ENCODE results near the gene G6PC3.
A peak's percentile ranks its signal among the peaks of the same experiment; 100 is the strongest.
"Not testable (repeated sequence)": the region's sequence is repeated elsewhere in the genome, so short reads cannot be mapped to it uniquely, and the experiment has no call there.

Gene G6PC3

DNA sequence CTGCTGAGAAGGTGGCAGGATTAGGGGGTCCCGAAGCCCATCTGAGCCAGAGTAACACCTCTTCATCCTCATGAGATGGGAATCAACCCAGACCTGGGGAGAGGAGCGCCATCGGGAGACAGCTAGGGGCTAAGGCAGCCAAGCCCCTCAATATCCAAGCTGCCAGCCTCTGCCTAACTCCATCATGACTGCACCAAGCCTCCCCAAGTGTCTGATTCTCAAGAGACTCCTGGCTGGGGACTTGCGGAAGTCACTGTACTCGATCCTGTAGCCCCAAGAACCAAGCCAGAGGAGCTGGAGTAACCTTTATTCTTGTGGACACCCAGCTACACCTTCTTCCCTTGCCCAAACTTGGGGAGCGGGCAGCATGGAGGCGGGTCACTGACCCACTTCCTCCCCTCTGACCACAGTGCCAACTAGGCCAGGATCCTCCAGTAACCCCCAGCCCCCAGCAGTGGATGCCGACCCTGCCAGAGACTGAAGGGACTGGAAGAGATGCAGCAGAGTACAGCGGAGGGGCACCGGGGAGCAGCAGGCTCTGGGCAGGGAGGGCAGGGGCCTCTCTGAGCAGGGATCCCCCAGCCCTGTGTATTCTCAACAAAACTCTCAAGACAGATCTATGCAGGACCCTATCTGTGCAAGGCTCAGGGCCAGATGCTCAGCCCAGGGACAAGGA is 39.6 kb downstream of the G6PC3 start:
- DNase-seq = no peak

DNA sequence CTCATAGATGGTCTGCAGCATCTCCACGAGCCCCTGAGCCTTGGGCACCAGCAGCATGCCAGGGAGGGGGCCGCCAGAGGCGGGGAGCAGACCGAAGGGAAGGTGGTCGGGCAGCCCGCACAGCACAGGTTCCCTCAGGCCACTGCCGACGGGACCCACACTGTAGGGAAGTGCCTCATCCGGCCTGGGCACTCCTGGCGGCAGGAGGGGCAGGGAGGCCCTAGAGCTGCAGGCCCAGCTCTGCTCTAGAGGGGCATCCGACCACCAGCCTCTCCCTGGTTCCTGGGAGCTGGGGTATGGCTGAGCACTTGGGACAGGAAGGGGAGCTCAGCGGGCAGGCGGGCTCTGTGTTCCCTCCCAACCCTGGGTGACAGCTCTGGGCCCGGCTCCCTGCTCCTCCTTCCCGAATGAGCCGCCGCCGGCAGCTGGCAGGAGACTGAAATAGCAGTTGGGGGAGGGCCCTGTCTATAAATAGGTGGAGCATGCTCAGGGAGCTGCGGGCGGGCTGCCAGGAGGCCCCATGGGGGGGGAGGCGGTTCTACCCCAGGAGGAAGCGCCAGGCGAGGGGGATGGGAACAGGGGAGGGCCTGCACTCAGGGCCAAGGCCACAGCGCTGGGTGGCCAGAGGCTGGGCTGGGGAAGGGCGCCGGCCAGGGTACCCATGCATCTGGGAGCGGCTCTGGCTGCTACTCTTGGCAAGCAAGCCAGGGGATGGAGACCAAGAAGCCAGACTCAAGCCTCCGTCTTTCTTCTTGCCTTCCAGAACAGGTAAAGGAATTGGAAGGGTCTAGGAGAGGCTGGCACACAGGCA is 40.5 kb downstream of the G6PC3 start:
- no peak for DNase-seq

DNA sequence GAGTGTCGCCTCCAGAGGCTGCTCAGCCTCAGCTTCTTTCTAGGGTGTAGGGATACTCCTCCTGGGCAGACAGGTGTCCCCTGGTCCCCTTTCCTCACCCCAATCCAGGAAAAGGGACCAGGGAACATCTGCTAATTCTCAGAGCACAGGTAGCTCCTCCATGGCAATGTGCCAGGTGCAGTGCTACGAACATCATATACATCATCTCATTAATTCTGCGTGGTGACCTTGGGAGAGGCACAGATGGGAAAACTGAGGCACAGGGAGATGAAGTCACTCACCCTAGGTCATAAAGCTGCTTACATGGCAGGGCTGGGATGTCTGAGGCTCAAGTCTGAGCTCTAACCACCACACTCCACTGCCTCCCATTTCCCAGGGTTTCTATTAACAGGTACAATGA is 41.2 kb downstream of the G6PC3 start:
- DNase-seq = no peak

DNA sequence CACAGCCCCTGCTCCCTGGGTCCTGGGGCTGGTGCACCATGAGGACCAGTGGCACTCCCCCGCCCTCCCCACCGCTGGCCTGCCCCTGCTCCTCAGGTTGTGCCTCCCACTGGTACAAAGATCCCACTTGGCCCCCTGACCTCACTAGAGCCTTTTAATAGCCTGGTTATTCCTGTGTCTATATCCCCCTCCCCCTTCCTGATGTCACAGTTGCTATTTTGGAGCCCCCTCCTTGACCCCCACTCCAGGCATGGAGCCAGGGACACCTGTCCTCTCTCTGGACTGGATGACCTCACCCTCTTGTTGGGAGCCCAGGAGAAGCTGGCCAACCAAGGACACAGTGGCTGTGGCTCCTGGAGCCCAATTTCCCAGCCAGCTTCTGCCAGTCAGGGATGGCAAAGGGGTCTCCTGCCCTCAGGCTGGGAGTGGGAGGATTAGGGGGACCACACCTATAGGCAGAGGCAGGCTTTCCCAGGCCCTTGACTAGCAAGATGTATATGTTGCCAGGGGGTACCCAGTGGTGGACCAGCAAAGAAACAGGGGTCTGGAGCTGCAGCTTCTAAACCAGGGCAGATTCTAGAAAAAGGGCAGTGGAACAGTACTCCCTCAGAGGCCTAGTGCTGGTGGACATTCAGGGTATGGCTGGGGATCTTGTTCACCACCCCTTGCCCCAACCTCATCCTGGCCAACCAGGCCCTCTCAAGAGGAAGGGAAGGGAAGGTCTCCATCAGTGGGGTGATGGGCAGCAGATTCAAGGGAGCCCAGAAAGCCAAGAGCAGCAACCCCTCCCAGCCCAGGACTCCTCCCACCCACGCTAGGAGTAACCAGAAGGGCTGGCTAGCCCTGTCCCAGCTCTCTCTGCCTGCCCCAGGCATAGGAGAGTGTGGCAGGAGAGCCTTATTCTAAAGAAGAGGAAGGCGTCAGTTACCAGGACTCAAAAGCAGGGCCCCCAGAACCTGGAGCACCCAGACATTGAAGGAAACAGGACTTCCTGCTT is 42.0 kb downstream of the G6PC3 start:
- no peak for DNase-seq

DNA sequence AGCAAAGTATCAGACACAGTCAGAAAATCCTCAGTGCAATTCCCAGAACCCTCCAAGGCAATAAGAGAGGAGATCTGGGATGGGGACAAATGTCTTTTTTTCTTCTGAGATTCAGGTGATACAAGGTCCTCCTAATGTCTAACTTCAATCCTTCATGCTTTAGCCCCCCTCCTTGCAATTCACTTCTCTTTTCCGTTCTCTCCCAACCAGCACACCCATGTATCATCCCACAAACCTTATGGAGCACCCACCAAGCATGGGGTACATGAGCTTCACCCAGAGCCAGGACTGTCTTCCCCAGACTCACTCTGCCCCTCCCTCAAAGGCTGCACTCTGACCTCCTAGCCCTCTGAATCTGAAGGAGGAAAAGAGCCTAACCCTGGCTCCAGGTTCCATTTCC is 42.8 kb downstream of the G6PC3 start:
- no peak for DNase-seq

DNA sequence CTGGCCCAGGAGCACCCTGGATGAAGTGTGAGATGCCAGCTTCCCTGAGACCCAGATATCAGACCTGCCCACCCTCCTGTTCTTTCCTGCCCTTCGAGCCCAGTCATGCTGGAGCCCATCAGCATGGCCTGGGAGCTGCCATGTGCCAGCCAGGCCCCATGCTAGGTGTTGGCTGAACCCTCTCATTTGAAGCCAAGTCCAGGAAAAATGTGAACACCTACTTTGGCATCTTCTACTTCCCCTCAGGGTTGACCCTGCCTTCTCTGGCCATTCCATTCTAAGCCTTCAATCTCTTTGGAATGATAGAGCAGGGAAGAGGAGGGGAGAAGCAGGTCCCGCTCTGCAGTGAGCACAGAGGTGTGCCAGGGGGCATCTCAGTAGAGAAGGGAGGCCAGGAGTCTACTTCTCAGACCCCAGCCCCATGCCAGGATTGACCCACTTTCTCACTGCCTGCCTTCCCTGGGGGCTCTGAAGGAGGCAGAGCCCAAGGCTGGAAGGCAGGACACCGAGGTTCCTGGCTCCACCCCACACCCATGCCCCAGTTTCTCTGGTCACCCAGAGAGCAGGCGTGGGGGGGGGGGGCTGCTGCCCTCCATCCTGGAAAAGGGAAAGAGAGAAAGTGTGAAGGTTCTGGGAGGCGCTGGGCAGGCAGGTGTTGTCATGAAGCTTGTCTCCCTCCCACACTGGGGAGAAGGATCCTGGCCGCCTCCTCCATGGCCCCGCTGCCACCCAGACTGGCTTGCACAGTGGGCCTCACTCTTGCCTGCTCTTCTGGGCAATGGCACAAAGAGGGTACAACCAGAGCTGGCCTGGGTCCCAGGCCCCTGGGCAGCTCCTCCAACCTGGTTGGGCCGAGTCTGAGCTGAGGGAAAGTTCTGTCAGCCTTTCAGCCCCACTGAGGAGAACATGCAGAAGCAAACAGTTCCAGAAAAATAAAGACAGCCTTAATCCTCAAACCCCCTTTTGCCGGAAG is 43.6 kb downstream of the G6PC3 start:
- DNase-seq = no peak

DNA sequence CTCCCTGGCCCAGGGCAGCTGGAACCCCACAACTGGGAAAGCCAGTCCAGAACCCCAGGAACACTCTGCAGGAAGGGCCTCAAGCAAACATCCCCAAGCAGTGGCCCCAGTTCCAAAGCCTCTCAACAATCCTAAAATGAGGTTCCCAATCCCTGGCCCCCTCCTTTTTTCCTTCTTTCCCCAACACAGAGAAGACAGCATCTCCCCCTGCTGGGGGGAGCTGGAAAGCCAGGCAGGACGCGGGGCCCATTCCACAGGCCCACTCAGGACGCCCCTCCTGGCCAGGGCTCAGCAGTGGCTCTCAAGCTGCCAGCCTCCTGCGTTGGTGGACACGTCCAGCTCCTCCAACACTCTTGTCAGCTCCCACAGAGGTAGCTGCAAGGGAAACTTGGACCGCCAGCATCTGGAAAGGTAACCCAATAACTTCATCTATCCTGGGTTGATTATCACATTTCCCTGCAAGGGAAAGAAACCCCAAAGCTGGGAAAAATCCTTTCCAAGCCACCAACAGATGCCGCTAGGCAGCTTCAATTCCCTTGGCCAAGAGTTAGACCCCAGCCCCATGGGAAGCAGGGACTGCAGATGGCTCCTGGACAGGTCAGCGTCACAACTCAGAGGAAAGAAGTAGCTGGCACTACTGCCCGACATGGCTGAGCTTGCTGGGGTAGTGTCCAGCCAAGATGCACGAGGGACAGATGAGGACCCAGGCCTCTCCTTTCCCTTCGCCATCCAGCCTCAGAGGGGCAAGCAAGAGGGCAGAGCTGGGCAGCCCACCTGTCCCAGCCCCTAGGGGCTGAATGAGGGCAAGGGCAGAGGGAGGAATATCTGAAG is 45.3 kb downstream of the G6PC3 start:
- no peak for DNase-seq

DNA sequence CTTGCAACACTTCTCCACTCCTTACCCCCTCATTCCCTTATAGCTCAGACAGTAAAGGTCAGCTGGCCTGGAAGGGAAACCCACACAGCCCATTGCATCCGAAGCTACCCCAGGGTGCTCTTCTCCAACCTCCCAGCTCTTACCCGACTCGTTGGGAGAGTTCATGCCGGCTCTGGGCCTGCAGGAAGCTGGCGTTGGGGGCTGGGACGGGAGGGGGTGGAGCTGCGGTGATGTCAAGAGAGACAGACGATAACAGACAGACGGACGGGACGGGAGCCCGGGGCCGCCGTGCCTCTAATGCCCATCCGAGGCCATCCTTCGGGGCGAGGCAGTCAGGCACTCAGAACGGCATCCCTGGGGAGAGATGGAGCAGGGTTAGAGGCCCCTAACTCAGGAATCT is 46.8 kb downstream of the G6PC3 start:
- DNase-seq = no peak

DNA sequence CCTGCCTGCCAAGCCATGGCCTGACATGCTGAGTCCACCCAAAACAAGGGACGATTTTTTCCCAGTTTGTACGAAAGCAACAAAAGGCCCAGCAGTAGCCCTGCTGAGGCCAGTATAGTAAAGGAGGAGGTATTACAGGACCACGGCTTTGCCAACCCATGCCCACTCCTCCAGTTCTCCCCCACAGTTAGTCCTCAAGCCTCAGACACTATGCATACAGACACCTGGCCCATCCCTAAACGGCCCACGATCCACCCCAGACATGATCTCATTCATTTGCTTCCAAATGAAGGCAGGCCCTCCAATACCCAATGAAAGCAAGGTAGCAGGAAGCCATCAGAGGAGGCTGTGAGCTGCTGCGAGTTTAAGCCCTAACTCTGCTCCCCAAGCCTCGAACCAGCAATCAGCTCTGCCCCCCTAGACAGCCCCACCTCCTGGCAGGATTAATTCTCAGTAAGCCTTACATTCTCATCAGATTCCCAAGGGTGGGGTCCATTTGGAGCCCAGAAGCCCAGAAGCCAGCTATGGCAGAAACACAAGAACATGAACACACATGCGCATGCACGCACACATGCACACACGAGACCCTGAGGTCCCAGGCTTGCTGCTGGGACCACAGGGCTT is 48.0 kb downstream of the G6PC3 start:
- DNase-seq = no peak

DNA sequence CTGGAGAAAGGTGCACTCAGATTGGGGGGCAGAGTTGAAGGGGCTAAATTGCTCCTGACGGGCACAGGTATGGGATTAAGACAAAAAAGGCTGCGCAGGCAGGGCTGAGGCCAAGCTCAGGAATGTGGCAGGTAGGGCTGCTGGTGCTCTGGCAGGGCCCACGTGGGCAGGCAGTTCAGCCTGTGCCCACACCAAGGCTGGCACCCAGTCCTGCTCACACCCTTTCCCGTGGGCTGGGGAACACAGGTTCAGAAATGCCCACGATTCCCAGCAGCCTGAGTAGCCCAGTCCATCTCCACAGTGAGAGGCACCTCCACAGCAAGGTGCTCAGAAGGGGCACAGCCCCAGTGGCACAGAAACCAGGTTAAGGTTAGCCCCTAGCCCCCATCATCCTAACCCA is 48.5 kb downstream of the G6PC3 start:
- no peak for DNase-seq

DNA sequence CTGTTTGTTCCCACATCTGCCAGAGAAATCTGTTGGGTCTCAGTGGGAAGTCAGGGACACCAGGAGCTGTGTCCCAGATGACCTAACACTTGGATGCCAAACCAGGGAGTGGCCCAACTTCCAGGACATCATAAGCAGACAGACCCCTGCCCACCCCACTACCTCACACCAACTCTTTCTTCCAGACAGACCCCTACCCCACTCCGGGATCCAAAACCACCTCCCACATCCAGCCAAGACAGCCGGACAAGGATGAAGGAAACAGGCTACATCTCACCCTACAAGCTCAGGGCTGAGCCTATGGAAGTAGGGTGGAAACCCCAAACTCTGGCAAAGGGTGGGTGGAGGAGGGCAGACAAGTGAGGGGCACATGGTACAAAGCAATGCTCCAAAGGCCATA is 49.3 kb downstream of the G6PC3 start:
- no peak for DNase-seq

DNA sequence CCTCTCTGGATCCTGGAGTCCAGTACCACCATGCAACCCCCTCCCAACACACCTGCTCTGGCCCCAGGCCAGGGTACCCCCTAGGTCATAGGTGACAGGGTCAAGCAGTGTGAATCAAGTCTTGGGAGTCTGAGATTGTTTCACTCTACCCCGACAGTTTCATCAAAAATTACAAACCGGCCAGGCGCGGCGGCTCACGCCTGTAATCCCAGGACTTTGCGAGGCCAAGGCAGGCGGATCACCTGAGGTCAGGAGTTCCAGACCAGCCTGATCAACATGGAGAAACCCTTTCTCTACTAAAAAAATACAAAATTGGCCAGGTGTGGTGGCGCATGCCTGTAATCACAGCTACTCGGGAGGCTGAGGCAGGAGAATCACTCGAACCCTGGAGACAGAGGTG is 49.7 kb downstream of the G6PC3 start:
- DNase-seq = not testable (repeated sequence)

DNA sequence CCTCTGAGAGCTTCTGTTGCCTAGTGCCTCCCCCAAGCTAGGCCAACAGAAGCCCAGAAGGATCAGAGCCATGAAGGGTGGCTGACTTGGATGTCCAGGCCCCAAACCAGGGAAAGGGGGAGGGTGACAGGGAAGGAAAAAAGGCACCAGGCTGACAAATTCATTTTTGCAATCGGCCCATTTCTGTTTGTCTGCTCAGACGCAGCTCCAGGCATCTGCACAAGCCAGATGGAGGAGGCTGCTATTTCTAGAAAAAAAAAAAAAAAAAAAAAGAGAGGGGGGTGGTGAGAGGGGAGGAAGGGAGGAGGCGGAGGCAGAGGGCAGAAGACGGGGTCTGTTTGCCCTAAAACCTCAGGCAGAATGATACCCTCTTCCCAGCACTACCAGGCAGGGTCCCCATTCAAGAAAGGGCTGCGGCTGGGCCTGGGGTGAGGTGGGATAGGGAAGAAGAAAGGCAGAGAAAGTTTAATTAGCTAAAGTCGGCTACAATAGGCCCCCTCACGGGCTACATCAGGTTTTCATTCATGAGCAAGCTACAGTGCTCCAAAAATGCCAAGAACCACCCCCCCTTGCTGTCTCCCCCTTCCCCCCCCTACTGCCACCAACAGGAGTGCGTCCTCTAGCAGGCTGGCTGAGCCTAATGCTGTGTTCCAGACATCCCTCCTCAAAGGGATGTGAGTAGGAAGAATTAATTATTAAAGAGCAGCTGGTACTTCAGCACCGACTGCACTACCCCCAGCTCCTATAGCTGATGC is 50.5 kb downstream of the G6PC3 start:
- DNase-seq = no peak

DNA sequence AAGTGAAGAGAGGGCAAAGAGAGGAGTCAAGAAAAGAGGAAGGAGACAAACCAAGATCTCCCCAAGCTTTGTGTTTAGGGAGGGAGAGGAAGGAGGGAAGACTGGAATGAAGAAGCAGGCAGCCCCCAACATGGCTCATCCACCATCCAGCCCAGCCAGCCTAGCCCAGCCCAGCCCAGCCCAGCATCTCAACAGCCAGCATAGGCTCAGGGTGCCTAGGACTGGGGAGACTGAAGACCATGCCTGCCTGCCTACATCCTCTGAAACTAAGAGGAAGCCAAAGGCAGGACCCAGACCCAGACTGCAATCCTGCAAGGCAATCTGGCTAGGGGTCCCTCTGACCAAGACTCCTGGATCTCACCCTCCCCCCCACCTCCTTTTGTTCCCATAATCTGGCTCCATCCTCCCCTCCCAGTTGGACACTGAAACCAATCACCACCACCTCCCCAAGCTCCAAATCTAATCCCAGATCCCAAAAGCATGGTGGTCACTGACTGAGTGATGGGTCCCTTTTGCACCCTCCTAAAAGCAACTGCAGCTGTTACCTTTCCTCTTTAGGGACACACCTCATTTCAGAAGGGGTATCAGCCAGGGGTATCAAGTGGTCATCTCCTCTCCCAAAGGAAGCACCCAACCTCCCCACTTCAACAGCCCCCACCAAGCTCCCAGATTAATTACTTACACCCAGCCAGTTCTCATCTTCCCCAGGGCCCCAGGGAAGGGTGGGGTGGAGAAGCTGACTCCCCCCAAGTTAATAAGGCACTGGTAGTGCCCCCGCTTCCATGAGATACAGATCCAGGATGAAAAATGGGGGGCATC is 51.7 kb downstream of the G6PC3 start:
- no peak for DNase-seq

DNA sequence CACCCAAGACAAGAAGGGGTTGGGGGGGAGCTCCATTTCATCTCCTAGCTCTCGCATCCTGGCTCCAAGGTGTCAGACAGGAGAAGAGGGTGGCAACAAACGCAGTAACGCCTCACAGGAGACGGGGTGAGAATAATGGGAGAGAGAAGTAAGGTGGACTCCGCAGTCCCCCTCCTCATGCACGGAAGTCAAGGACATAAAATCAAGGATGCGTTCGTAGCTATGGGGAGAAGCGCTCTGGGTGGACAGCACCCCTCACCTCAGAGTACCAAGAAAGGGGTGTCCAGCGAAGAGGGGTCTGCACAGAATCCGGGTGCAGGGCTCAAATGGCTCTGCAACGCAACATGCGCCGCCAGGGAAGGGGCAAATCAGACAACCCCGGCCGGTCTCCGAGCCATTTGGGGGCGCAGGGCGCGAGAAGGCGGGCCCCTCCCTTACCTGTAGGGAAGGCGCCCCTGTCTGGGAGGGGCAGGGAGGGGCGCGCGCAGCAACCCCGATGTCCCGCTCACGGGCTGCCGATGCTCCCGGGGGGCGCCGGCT is 52.4 kb downstream of the G6PC3 start:
- DNase-seq = no peak

DNA sequence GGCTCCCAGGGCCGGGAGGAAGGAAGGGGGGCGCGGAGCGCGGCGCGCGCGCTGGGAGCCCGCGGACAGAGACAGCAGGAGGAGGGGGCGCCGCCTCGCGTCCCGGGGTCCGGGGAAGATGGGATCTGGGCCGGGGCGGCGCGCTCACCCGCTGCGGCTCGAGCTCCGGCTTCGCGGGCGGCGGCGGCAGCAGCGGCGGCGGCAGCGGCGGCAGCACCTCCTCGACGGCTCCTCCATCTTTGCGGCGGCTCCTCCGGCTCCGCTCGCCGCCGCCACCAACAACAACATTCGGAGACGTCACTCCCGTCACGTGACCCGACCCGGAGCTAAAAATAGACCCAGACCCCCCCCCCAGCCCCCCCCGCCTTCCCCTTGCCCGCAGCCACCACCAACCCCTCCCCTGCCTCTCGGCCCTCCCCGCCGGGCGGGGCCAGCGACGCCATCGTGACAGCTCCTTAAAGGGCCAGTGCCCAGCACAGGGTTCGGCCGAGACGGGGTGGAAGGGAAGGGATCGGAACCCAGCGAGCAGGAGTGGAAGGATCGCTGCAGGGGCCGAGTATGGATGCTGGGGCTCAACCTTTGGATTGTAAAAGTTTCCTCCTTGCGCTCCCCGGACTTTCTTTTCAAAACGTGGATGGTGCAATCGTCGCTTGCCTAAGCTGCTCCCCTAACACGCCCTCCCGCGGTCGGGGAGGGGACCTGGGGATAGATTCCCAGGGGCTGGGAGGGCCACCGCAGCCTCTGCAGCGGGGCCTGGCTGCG is 53.0 kb downstream of the G6PC3 start, which contains the start of gene HDAC5:
Gene HDAC5, minus strand, starts transcription at position 286 of the 762 bp plus-strand sequence. CDS start 6,126 bp downstream, outside the sequence.
- peak; percentile 90 for DNase-seq

DNA sequence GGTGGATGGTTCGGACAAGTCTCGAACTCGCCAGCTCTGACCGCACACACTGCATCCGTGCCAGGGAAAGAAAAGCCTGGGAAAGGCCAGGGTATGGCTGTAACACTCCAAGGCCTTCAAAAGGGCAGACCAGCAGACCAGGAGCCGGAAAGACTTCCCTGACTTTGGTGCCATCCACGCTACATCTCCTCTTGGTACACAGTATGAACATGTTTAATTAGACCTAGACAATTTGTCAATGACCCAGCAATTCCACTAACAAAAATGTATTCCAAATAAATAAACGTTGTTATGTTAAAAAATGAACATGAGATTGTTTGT is 53.5 kb downstream of the G6PC3 start:
- DNase-seq = no peak

All from activated gamma-delta T cell (primary cell).